ENCODE data around the gene SACS.

The SACS gene

DNA sequence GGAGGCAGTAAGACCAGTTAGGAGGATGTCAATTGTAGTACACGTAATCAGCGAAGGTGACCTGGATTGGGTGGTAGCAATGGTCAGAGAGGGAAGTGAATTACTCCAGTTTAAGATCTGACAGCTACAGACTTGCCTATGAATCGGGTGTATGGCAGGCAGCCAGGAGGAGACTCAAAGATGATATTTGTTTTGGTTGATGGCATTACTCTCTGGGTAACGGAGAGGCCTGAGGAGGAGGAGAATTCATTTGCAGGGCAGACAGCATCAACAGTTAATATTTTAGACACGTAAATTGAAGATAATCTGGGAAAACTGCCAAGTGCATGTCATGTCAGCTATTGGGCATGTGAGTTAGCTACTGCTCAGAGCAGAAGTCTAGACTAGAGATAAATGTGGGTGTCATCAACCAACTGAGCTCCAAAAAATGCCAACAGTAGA lies 143.6 kb downstream of the SACS start:
- peak in 5 of 56 donors; percentile 1 to 79 (median 3) for DNase-seq

DNA sequence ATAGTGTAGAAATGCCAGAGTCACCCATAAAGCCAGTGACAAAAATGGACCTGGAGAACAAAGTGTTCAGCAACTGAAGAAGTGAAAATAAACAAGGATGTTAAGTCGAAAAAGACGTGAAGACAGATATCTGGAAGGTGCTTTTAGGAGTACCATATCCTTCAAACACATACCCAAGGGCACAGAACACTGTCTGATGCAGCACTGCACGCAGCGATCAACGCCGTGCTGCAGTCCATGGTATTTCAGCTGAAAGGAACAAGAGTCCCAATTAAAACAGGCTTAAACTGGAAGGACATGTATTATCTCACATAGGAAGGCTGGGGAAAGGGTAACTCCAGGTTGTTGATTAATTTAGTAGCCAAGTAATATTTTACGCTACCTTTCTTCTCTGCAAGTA lies 144.5 kb downstream of the SACS start:
- no peak for DNase-seq

DNA sequence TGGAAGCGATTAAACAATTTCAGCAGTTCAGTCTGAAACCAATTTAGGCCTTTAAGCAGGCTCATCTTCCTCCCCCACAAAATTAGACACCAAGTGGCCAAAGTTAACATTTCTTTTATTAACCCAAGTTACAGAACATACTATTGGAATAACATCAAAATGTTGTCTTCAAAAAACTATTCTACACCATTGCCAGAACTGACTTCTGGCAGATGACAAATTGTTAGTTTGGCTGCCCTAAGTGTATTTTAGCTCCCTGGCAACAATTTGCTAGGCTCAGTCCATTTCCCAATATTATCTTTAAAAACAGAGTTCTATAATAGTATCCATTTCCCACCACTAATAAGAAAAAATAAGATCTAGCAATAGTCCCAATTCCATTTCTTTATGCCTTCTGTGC lies 144.9 kb downstream of the SACS start:
- no peak for DNase-seq

DNA sequence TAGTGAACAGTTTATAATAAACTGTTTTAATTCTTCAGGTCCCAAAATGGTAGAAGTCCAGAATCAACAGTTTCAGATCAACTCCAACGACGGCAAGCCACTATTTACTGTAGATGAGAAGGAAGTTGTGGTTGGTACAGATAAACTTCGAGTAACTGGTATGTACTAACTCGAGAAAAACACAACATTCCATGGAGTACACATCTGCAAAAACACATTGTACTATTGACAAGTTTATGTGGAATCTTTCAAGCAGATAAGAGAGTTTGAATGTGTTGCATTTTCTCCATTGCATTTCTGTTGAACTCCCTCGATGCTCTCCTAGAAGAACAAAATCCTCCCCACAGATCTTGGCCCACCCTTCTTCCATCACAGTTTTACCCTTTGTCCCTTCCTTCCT lies 154.2 kb downstream of the SACS start:
- no peak for DNase-seq
